ENCODE results near the gene FRAT2. TPM values are rescaled to one million over a fixed set of nuclear protein-coding genes. Genes with fewer than 3 reads are reported as not detected.
A peak's percentile ranks its signal among the peaks of the same experiment; 100 is the strongest.

FRAT2 gene
- total and polyA plus RNA-seq, 2 of the 13 experiments (the other 11 are each of a cell fraction or from before 2014, with no cell fraction given), result 7.2 to 14.1 TPM

DNA sequence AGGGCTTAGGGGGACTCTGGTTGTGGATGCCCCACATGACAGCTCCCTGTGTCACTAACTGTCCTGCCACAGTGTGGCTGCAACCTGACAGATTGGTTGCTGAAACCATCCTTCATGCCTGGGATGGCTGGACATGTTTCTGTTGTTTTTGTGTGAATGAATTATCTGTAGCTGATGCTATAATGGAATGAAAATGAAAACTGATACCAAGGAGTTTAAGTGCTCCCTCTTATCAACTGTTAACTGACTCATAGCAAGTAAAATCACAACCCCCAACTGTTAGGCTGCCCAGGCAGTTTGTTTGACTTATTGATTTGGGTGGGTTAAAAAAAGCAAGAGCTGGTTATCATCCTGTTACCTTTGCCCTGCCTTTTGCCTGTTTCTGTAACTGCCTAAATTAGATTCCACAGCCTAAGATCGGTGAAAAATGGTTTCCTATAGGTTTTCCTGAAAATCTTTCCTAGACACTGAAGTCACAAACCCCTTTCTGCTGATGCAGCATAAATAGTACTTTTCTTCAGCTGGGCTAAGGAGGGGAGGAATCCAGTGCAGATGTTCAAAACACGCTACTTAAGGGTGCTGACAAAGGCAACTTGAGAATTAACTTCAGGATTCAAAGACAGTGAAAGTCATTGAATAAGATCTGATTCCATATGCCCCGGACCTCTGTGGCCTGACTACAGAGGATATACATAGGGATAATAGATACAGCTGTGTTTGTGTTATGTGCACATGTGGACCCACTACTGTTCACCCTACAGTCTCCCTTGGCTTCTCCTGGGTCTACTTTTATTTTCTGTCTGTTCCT, 5.7 kb downstream of the FRAT2 start (continued):
- TF ChIP-seq MXD4 (CRISPR knock-in tag; IDR thresholded peaks at IDR 0.05) (0 out of 2 replicates have a peak, but pooled peaks have one; percentile 20), MBD4 (IDR thresholded peaks at IDR 0.05; ENCODE audit: borderline replicate concordance, low read length) (peak; percentile 78), HMG20A (CRISPR knock-in tag; IDR thresholded peaks at IDR 0.05; ENCODE audit: borderline replicate concordance) (peak; percentile 73; the same call in 1 of the 2 replicates), ZNF331 (CRISPR knock-in tag; IDR thresholded peaks at IDR 0.05) (peak; percentile 78; the same call in 1 of the 2 replicates), POLR2AphosphoS5 (IDR thresholded peaks at IDR 0.05; ENCODE audit: low read depth, low read length) (no peak), ZNF33B (CRISPR knock-in tag; IDR thresholded peaks at IDR 0.05) (no peak; the same call in 1 of the 2 replicates), ZNF557 (CRISPR knock-in tag; IDR thresholded peaks at IDR 0.05) (no peak), ASH2L (IDR thresholded peaks at IDR 0.05; ENCODE audit: insufficient read length, low read depth, low read length) (no peak), ZNF703 (CRISPR knock-in tag; IDR thresholded peaks at IDR 0.05; ENCODE audit: borderline replicate concordance) (no peak), TCF12 (IDR thresholded peaks at IDR 0.05) (no peak), TCF12 (CRISPR knock-in tag; IDR thresholded peaks at IDR 0.05) (0 out of 2 replicates have a peak, but pooled peaks have one; percentile 46), ZNF256 (CRISPR knock-in tag; conservative IDR thresholded peaks at IDR 0.05) (no peak), ZNF503 (CRISPR knock-in tag; IDR thresholded peaks at IDR 0.05) (peak; percentile 84; the same call in 1 of the 2 replicates), SMAD1 (CRISPR knock-in tag; IDR thresholded peaks at IDR 0.05; ENCODE audit: borderline replicate concordance, low read depth) (no peak), FOXA1 (IDR thresholded peaks at IDR 0.05) (no peak), FOXA1 (CRISPR knock-in tag; IDR thresholded peaks at IDR 0.05) (peak; percentile 39; the same call in 1 of the 2 replicates), PRPF4 (IDR thresholded peaks at IDR 0.05; ENCODE audit: low read depth, low read length, poor library complexity, severe bottlenecking) (no peak), ZNF558 (CRISPR knock-in tag; IDR thresholded peaks at IDR 0.05; ENCODE audit: borderline replicate concordance) (no peak), AGO1 (IDR thresholded peaks at IDR 0.05; ENCODE audit: low read depth, low read length, poor library complexity, severe bottlenecking) (no peak), SNRNP70 (IDR thresholded peaks at IDR 0.05; ENCODE audit: low read depth, low read length) (no peak), PRMT3 (CRISPR knock-in tag; IDR thresholded peaks at IDR 0.05; ENCODE audit: borderline replicate concordance, low read depth) (no peak), RCOR2 (CRISPR knock-in tag; IDR thresholded peaks at IDR 0.05) (peak; percentile 85), HMG20B (CRISPR knock-in tag; conservative IDR thresholded peaks at IDR 0.05) (peak; percentile 85), SOX13 (IDR thresholded peaks at IDR 0.05) (peak; percentile 24; the same call in 1 of the 2 replicates), SOX13 (CRISPR knock-in tag; conservative IDR thresholded peaks at IDR 0.05 in 1 of 2, IDR thresholded peaks at IDR 0.05 in 1 of 2) (peak in 1 of 2 experiments; percentile 87; a peak in 2 of 4 replicates), FOXP1 (IDR thresholded peaks at IDR 0.05) (no peak), FOXP1 (CRISPR knock-in tag; IDR thresholded peaks at IDR 0.05) (peak; percentile 83), KAT7 (CRISPR knock-in tag; IDR thresholded peaks at IDR 0.05; ENCODE audit: borderline replicate concordance) (no peak), ZNF598 (CRISPR knock-in tag; IDR thresholded peaks at IDR 0.05; ENCODE audit: borderline replicate concordance) (no peak), ZC3H4 (CRISPR knock-in tag; IDR thresholded peaks at IDR 0.05; ENCODE audit: borderline replicate concordance) (no peak)
- TF ChIP-seq, protein P1, sequence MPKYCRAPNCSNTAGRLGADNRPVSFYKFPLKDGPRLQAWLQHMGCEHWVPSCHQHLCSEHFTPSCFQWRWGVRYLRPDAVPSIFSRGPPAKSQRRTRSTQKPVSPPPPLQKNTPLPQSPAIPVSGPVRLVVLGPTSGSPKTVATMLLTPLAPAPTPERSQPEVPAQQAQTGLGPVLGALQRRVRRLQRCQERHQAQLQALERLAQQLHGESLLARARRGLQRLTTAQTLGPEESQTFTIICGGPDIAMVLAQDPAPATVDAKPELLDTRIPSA (CRISPR knock-in tag; IDR thresholded peaks at IDR 0.05; ENCODE audit: borderline replicate concordance), result no peak
